SU-DHL-6 (cell line): Measurements from ENCODE around the gene TBX5.

Experiments used
- H2AFZ ChIP-seq: fragments of 200-600 bp; sonication (generic); 2 replicates; pipeline ENCODE4 v1.6.1; 2014; ENCODE audit warnings: low read depth, mild to moderate bottlenecking, moderate library complexity, mixed read lengths, antibody characterized with exemption, low read length; ENCODE audit not compliant: severe bottlenecking
- H3F3A ChIP-seq: fragments of 200-600 bp; shearing (Covaris generic); 2 replicates; pipeline ENCODE4 v1.6.0; 2016; ENCODE audit warnings: antibody characterized with exemption, mild to moderate bottlenecking; ENCODE audit not compliant: insufficient read depth
- H3K27ac ChIP-seq: fragments of 200-600 bp; sonication (generic); 2 replicates; pipeline ENCODE4 v1.5.1; 2016; ENCODE audit warnings: low read depth, mild to moderate bottlenecking, low read length, moderate library complexity, mixed read lengths
- H3K27me3 ChIP-seq: fragments of 200-600 bp; sonication (generic), shearing (Covaris generic); 2 replicates; pipeline ENCODE4 v1.6.0; 2014; ENCODE audit warnings: mild to moderate bottlenecking, low read length
- H3K36me3 ChIP-seq: fragments of 200-600 bp; sonication (generic); 2 replicates; pipeline ENCODE4 v1.6.1; 2014; ENCODE audit warnings: mild to moderate bottlenecking, low read length, mixed read lengths
- H3K4me2 ChIP-seq: fragments of 300-600, 200-600 bp; shearing (Covaris generic), sonication (generic); 2 replicates; pipeline ENCODE4 v1.6.0; 2014; ENCODE audit warnings: low read length, low read depth, mild to moderate bottlenecking; ENCODE audit not compliant: poor library complexity, severe bottlenecking
- H3K4me3 ChIP-seq: fragments of 200-600 bp; sonication (generic); 2 replicates; pipeline ENCODE4 v1.5.1; 2014; ENCODE audit warnings: antibody characterized with exemption, low read length, mild to moderate bottlenecking, mixed read lengths; ENCODE audit not compliant: insufficient read depth, poor library complexity, severe bottlenecking
- H3K79me2 ChIP-seq: fragments of 200-600 bp; sonication (generic); 2 replicates; pipeline ENCODE4 v1.6.1; 2014; ENCODE audit warnings: mild to moderate bottlenecking, low read length, moderate library complexity; ENCODE audit not compliant: insufficient read depth
- H3K9ac ChIP-seq: fragments of 200-600 bp; sonication (generic); 2 replicates; pipeline ENCODE4 v1.7.0; 2014; ENCODE audit warnings: mild to moderate bottlenecking, low read length
- H3K9me2 ChIP-seq: fragments of 200-600 bp; sonication (generic); replicated peaks from 2 replicates; pipeline ENCODE4 v1.6.1; 2014; ENCODE audit warnings: low read length; ENCODE audit not compliant: insufficient read depth
- H3K9me3 ChIP-seq: fragments of 200-600 bp; sonication (generic); 2 replicates; pipeline ENCODE4 v1.6.1; 2014; ENCODE audit warnings: low read length, mixed read lengths; ENCODE audit not compliant: insufficient read depth
- H4K20me1 ChIP-seq: fragments of 200-600 bp; sonication (generic); 2 replicates; pipeline ENCODE4 v1.6.1; 2014; ENCODE audit warnings: low read depth, mild to moderate bottlenecking, antibody characterized with exemption, low read length, moderate library complexity, mixed read lengths
- CTCF ChIP-seq: fragments of 200-600 bp; sonication (generic); IDR thresholded peaks from one replicate; pipeline ENCODE4 v1.5.1; 2017; ENCODE audit warnings: antibody characterized with exemption, mild to moderate bottlenecking, low read length, moderate library complexity; ENCODE audit not compliant: insufficient read depth, poor library complexity, severe bottlenecking
- EZH2phosphoT487 ChIP-seq: fragments of 200-600 bp; sonication (generic), shearing (Covaris generic); conservative IDR thresholded peaks from 2 replicates; pipeline ENCODE4 v1.6.1; 2018; ENCODE audit warnings: mild to moderate bottlenecking, antibody characterized with exemption, low read length, moderate library complexity, mixed read lengths

TBX5 gene

GRCh38 chr12:114441039-114441383 lies 35.1 kb upstream of the TBX5 start:
- no peaks in the 10 kb centered on the region for H3F3A ChIP-seq
- H3K27ac ChIP-seq: no peak overlapping the region
- H3K27me3 ChIP-seq: no peaks in the 10 kb centered on the region
- no peak overlapping the region for H3K4me2 ChIP-seq
- no peak for TF ChIP-seq CTCF
- no peak for TF ChIP-seq EZH2phosphoT487
- no peak overlapping the region for H2AFZ ChIP-seq
- H3K36me3 ChIP-seq: no peaks in the 10 kb centered on the region
- no peak overlapping the region for H3K4me3 ChIP-seq
- H3K79me2 ChIP-seq: no peaks in the 10 kb centered on the region
- no peaks in the 10 kb centered on the region for H4K20me1 ChIP-seq
- H3K9me3 ChIP-seq: no peaks in the 10 kb centered on the region
- no peaks in the 10 kb centered on the region for H3K9me2 ChIP-seq
- H3K9ac ChIP-seq: no peak overlapping the region

GRCh38 chr12:114440270-114441038 lies 34.5 kb upstream of the TBX5 start:
- no peaks in the 10 kb centered on the region for H3K9me2 ChIP-seq
- H4K20me1 ChIP-seq: no peaks in the 10 kb centered on the region
- TF ChIP-seq EZH2phosphoT487 (no peak), CTCF (no peak)
- no peak overlapping the region for H3K27ac ChIP-seq
- no peak overlapping the region for H3K4me2 ChIP-seq
- H3K9me3 ChIP-seq: no peaks in the 10 kb centered on the region
- H2AFZ ChIP-seq: no peak overlapping the region
- H3K4me3 ChIP-seq: no peak overlapping the region
- no peak overlapping the region for H3K9ac ChIP-seq
- no peaks in the 10 kb centered on the region for H3F3A ChIP-seq
- no peaks in the 10 kb centered on the region for H3K27me3 ChIP-seq
- H3K79me2 ChIP-seq: no peaks in the 10 kb centered on the region
- H3K36me3 ChIP-seq: no peaks in the 10 kb centered on the region

- Histone ChIP-seq H3K4me3 (no peak overlapping the region), H3K27me3 (no peaks in the 10 kb centered on the region), H4K20me1 (no peaks in the 10 kb centered on the region), H3F3A (no peaks in the 10 kb centered on the region), H3K9me2 (no peaks in the 10 kb centered on the region), H3K79me2 (no peaks in the 10 kb centered on the region), H3K9me3 (no peaks in the 10 kb centered on the region), H3K4me2 (no peak overlapping the region), H2AFZ (no peak overlapping the region), H3K9ac (no peak overlapping the region), H3K36me3 (no peaks in the 10 kb centered on the region), H3K27ac (no peak overlapping the region)
- no peak for TF ChIP-seq CTCF
- TF ChIP-seq EZH2phosphoT487: no peak
Observed at GRCh38 chr12:114439817-114440216, 33.9 kb upstream of the TBX5 start.
